ENCODE results near the gene MDK.

MDK gene

GRCh38 chr11:46390331-46391171, 9.1 kb downstream of the MDK start:
- no peak for TF ChIP-seq GATA2 (IDR thresholded peaks at IDR 0.05; ENCODE audit: low read depth, low read length)
- TF ChIP-seq GATA3 (IDR thresholded peaks at IDR 0.05; ENCODE audit: low read depth, low read length) = no peak

DNA sequence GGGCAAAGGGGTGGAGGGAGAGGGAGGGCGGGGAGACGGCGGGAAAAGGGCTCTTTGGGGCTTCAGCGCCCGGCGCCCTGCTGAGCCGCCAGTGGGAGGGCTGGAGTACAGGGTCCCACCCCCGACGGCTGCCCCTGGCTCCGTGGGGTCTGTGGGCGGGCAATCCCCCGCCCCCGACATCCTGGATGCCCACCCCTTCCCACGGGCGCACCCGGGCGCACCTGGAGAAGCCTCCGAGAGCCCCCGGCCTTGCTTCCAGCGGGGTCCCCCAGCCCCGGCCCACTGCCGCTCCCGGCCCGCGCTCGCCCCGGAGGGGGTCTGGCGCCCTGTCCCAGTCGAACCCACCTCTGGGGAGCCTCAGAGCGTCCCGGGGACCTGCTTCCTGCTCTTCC, 9.7 kb downstream of the MDK start:
- TF ChIP-seq GATA3 (IDR thresholded peaks at IDR 0.05; ENCODE audit: low read depth, low read length) (no peak), GATA2 (IDR thresholded peaks at IDR 0.05; ENCODE audit: low read depth, low read length) (no peak)

DNA sequence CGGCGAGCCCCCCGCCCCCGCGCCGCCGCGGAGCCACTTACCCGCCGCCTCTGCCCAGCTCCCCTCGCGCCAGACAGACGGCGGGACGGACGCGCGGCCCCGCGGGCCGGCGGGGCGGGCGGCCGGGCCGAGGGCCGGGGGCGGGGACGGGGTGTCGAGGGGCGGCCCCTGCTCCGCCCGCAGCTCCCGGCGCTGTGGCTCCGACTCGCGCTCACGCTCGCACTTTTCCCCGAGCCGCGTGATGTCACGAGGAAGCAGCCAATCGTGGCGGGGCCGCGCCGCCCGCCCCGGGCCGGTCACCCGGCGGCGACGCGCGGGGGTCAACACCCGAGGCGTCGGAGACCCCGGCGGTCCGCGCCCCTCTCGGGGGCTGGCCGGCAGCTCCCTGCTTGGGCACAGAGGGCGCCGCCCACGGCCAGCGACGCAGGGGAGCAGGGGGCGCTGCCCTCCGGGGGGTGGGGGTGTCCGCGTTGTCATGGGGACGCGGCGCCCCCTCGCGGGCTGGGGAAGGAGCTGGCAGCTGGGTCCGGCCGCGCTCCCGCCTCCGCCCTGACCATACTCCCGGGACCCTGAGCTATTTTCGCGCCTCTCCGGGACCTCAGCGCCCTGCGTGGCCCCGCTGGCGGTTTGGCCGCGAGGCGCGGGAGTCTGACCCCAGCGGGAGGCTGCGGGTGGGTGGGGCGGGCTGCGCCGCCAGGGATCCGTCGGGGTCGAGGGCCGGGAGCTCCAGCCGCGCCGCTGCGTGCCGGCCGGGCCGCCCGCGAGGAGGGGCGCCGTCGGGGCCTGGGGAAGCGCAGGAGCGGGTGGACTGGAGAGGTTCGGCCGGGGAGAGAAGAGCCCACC, 10.3 kb downstream of the MDK start, which contains the start of gene CHRM4:
TSS of gene CHRM4 (minus strand) at position 199 of the 843 bp plus-strand sequence. CDS start 5,219 bp downstream, outside the sequence.
- TF ChIP-seq GATA2 (IDR thresholded peaks at IDR 0.05; ENCODE audit: low read depth, low read length) = no peak
- no peak for TF ChIP-seq GATA3 (IDR thresholded peaks at IDR 0.05; ENCODE audit: low read depth, low read length)

DNA sequence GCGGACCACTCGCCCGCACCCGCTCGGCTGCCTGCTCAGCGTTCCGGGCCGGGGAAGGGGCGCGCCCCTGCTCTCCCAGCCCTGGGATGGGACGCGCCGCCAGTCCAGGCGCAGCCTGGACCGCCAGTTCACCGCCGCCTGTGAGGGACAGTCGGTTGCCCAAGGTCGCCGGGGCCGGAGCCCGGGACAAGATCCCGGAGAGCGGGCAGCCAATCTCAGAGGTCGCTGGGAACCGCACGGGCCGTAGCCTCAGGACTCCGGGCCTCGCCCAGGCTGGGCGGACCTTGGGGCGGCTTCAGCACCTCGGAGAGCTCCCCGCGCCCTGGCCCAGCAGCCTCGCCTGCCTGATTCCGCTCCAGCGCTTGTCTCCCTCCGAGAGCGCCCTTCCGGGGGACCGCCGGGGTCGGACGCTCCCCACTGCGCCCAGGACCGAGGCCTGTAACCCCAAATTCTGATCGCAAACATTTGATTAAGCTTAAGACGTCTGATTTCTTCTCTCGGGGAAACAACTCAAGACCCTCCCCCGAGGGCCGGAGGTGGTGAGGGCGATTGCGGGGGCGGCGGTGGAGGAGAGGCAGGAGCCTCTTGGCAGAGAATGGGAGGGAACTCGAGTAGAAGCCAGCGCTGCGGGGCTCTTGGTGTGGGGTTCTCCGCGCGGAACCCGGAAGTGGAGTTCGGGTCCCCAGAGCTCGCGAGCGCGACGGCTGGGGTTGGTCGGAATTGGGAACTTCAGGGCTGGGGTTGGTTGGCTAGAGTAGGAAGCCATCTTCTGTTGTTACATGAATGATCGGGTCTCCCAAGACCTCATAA, 11.2 kb downstream of the MDK start:
- no peak for TF ChIP-seq GATA3 (IDR thresholded peaks at IDR 0.05; ENCODE audit: low read depth, low read length)
- no peak for TF ChIP-seq GATA2 (IDR thresholded peaks at IDR 0.05; ENCODE audit: low read depth, low read length)

- TF ChIP-seq GATA3 (IDR thresholded peaks at IDR 0.05; ENCODE audit: low read depth, low read length) (no peak), GATA2 (IDR thresholded peaks at IDR 0.05; ENCODE audit: low read depth, low read length) (no peak)
Measured at GRCh38 chr11:46393231-46393616, 11.8 kb downstream of the MDK start.

DNA sequence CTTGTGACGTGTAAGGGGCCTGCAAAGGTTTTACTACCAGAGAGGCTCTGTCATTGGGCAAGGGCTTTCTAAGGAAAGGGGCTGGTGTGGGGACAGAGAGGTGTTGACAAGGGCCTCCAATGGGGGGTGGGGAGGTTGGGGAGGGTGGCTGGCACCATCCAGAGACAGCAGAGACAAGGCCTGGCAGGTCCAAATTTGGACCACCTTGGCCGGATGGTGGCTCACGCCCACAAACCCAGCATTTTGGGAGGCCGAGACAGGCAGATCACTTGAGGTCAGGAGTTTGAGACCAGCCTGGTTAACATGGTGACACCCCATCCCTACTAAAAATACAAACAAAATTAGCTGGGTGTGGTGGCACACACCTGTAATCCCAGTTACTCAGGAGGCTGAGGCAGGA, 12.3 kb downstream of the MDK start:
- no peak for TF ChIP-seq GATA2 (IDR thresholded peaks at IDR 0.05; ENCODE audit: low read depth, low read length)
- TF ChIP-seq GATA3 (IDR thresholded peaks at IDR 0.05; ENCODE audit: low read depth, low read length) = no peak

GRCh38 chr11:46397526-46397925, 16.1 kb downstream of the MDK start:
- TF ChIP-seq GATA3 (IDR thresholded peaks at IDR 0.05; ENCODE audit: low read depth, low read length) (no peak), GATA2 (IDR thresholded peaks at IDR 0.05; ENCODE audit: low read depth, low read length) (no peak)

DNA sequence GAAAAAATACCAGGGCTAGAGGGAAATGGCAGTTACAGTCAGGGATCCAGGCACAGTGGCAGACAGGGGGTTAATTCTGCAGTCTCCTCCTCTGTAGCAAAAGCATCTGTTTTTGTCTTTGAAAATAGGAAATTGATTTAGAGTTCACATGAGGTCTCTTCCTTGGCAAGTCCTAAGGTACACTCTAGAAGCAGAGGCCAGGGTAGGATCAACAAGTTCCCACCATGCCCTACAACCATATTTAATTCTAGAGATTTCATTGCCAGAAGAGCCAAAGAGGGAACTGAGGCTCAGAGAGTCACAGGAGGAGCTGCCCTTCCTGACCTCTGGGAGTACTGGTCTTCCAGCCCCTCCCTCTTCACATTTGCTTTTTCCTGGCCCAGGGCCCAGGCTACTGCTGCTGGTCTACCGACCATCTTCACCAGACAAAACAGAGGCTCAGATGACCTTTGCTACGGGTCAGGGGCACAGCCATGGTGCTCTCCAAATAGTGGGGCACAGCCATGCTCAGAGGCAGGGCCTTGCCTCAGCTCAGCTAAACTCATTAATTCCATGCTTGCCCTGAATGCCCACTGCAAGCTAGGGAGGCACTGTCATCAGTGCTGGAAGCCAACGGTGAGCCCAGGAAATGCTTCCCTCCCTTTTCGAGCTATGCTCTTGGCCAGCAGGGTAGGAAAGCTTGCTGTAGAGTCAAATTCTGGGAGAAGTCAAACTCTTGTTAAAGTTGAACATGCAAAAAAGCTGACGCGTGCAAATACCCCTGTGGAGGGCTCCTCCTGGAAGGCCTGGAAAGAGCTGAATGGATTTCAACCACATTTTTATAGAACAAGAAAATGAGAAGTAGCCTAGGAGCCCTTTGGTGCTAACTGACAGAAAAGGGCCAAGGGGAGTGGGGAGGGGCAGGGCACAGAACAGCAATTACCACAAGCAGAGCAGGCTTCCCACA, 21.8 kb downstream of the MDK start:
- TF ChIP-seq GATA2 (IDR thresholded peaks at IDR 0.05; ENCODE audit: low read depth, low read length) = no peak
- no peak for TF ChIP-seq GATA3 (IDR thresholded peaks at IDR 0.05; ENCODE audit: low read depth, low read length)

GRCh38 chr11:46404476-46405017, 23.1 kb downstream of the MDK start:
- TF ChIP-seq GATA2 (IDR thresholded peaks at IDR 0.05; ENCODE audit: low read depth, low read length) (no peak), GATA3 (IDR thresholded peaks at IDR 0.05; ENCODE audit: low read depth, low read length) (no peak)

- TF ChIP-seq GATA3 (IDR thresholded peaks at IDR 0.05; ENCODE audit: low read depth, low read length) (no peak), GATA2 (IDR thresholded peaks at IDR 0.05; ENCODE audit: low read depth, low read length) (no peak)
Measured at GRCh38 chr11:46407635-46408034, 26.2 kb downstream of the MDK start.

DNA sequence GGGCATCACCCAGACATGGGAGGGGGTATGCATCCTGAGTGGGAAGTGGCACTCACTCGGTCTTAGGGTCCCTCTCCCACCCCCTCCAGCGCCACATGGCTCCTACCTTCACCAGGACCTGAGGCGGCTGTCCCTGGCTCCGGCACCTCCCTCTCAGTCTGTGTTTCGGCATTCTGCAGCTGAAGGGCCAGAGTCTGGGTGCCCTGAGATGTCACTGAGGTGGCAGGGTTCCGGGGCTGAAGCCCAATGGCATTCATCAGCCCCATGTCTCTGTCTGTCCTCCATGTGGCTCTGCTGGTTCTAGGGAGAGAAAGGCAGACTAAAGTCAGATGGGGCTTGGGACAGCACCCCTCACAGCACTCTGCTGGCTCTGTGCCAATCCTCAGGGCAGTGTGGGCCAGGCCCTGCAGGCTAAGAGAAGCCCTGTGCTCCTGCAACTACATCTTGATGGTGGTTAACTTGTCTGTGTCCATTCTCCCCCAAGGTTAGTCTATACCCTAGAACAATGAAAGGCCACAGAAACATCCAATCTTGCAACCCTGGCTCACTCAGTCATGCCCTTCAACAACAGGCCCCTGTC, 27.0 kb downstream of the MDK start:
- TF ChIP-seq GATA3 (IDR thresholded peaks at IDR 0.05; ENCODE audit: low read depth, low read length) = no peak
- TF ChIP-seq GATA2 (IDR thresholded peaks at IDR 0.05; ENCODE audit: low read depth, low read length) = no peak

GRCh38 chr11:46410021-46410420, 28.6 kb downstream of the MDK start:
- no peak for TF ChIP-seq GATA3 (IDR thresholded peaks at IDR 0.05; ENCODE audit: low read depth, low read length)

Measured in SH-SY5Y (cell line).